H9 (cell line): ENCODE data around the gene NUP210. TPM values are rescaled to one million over a fixed set of nuclear protein-coding genes. Genes with fewer than 3 reads are reported as not detected.

ENCODE experiments used
- DNase-seq: peaks from one replicate; pipeline ENCODE4 v3.0.0-alpha.2; 2017
- H2AFZ ChIP-seq: one replicate; pipeline ENCODE4 v1.6.1; 2013; ENCODE audit warnings: mild to moderate bottlenecking, low read length, control low read depth, moderate library complexity
- H2AK5ac ChIP-seq: 2 replicates; pipeline ENCODE4 v1.6.1; 2013; ENCODE audit warnings: low read length, control low read depth, mixed read lengths; ENCODE audit not compliant: insufficient read length
- H2BK120ac ChIP-seq: one replicate; pipeline ENCODE4 v1.6.1; 2013; ENCODE audit warnings: low read depth, mild to moderate bottlenecking, low read length, control low read depth, inconsistent platforms; ENCODE audit not compliant: poor library complexity, severe bottlenecking
- H2BK12ac ChIP-seq: 2 replicates; pipeline ENCODE4 v1.6.1; 2013; ENCODE audit warnings: low read length, control low read depth, mixed read lengths, low read depth; ENCODE audit not compliant: insufficient read length
- H2BK15ac ChIP-seq: 2 replicates; pipeline ENCODE4 v1.6.1; 2013; ENCODE audit warnings: low read depth, low read length, control low read depth
- H2BK20ac ChIP-seq: one replicate; pipeline ENCODE4 v1.6.1; 2013; ENCODE audit warnings: low read depth, mild to moderate bottlenecking, low read length, control low read depth, inconsistent platforms; ENCODE audit not compliant: poor library complexity, severe bottlenecking
- H2BK5ac ChIP-seq: 2 replicates; pipeline ENCODE4 v1.6.1; 2013; ENCODE audit warnings: low read length, control low read depth, mixed read lengths; ENCODE audit not compliant: insufficient read length
- H3K14ac ChIP-seq: 2 replicates; pipeline ENCODE4 v1.6.1; 2013; ENCODE audit warnings: low read length, control low read depth; ENCODE audit not compliant: insufficient read depth
- H3K18ac ChIP-seq: 2 replicates; pipeline ENCODE4 v1.6.1; 2013; ENCODE audit warnings: low read depth, mild to moderate bottlenecking, mixed read lengths, low read length, control low read depth; ENCODE audit not compliant: insufficient read length
- H3K23ac ChIP-seq: 2 replicates; pipeline ENCODE4 v1.6.1; 2013; ENCODE audit warnings: low read length, control low read depth, mixed read lengths, low read depth; ENCODE audit not compliant: insufficient read length
- H3K23me2 ChIP-seq: 2 replicates; pipeline ENCODE4 v1.6.1; 2013; ENCODE audit warnings: low read depth, mild to moderate bottlenecking, mixed read lengths, low read length, control low read depth; ENCODE audit not compliant: insufficient read length, poor library complexity, severe bottlenecking
- H3K27ac ChIP-seq: 2 replicates; pipeline ENCODE4 v1.5.1; 2013; ENCODE audit warnings: low read length, control low read depth, mixed read lengths, low read depth; ENCODE audit not compliant: insufficient read length
- H3K27me3 ChIP-seq: 2 replicates; pipeline ENCODE4 v1.6.1; 2013; ENCODE audit warnings: low read length, control low read depth, inconsistent platforms; ENCODE audit not compliant: insufficient read depth
- H3K4ac ChIP-seq: 2 replicates; pipeline ENCODE4 v1.6.1; 2013; ENCODE audit warnings: low read depth, mild to moderate bottlenecking, control low read depth, inconsistent platforms, low read length, moderate library complexity
- H3K4me1 ChIP-seq: 2 replicates; pipeline ENCODE4 v1.6.1; 2013; ENCODE audit warnings: low read length, control low read depth, inconsistent platforms; ENCODE audit not compliant: insufficient read depth
- H3K4me2 ChIP-seq: 2 replicates; pipeline ENCODE4 v1.6.1; 2013; ENCODE audit warnings: low read length, control low read depth, mixed read lengths; ENCODE audit not compliant: insufficient read length, insufficient read depth
- H3K56ac ChIP-seq: 2 replicates; pipeline ENCODE4 v1.6.1; 2013; ENCODE audit warnings: low read depth, mild to moderate bottlenecking, mixed read lengths, low read length, control low read depth; ENCODE audit not compliant: insufficient read length
- H3K79me1 ChIP-seq: 2 replicates; pipeline ENCODE4 v1.6.1; 2013; ENCODE audit warnings: low read depth, mild to moderate bottlenecking, moderate library complexity, low read length, control low read depth, inconsistent platforms; ENCODE audit not compliant: insufficient read depth, poor library complexity, severe bottlenecking
- H3K79me2 ChIP-seq: 2 replicates; pipeline ENCODE4 v1.6.1; 2013; ENCODE audit warnings: low read length, control low read depth, inconsistent platforms; ENCODE audit not compliant: insufficient read depth
- H3K9ac ChIP-seq: 2 replicates; pipeline ENCODE4 v1.6.1; 2013; ENCODE audit warnings: low read length, control low read depth, mixed read lengths; ENCODE audit not compliant: insufficient read length; ENCODE audit errors: extremely low read depth
- H3K9me3 ChIP-seq: one replicate; pipeline ENCODE4 v1.6.1; 2013; ENCODE audit warnings: low read depth, low read length, inconsistent platforms; ENCODE audit not compliant: control insufficient read depth
- H3T11ph ChIP-seq: one replicate; pipeline ENCODE4 v1.6.1; 2013; ENCODE audit warnings: mild to moderate bottlenecking, low read length, control low read depth, inconsistent platforms
- H4K20me1 ChIP-seq: one replicate; pipeline ENCODE4 v1.6.1; 2013; ENCODE audit not compliant: control insufficient read depth, insufficient read length, insufficient read depth
- H4K5ac ChIP-seq: 2 replicates; pipeline ENCODE4 v1.6.1; 2013; ENCODE audit warnings: low read depth, mild to moderate bottlenecking, mixed read lengths, low read length, control low read depth; ENCODE audit not compliant: insufficient read length
- H4K8ac ChIP-seq: replicated peaks from 2 replicates; pipeline ENCODE4 v1.6.1; 2013; ENCODE audit warnings: low read length, control low read depth, mixed read lengths, low read depth; ENCODE audit not compliant: insufficient read length
- H4K91ac ChIP-seq: 2 replicates; pipeline ENCODE4 v1.6.1; 2013; ENCODE audit warnings: low read depth, mild to moderate bottlenecking, moderate library complexity, mixed read lengths, low read length, control low read depth; ENCODE audit not compliant: insufficient read length
- H3K27ac Mint-ChIP-seq, 3 experiments: 2 replicates in 2 of 3; 3 replicates in 1 of 3; pipeline ENCODE4 v1.8.0; 2020 to 2021; ENCODE audit warnings: mixed read lengths in 3 of 3, mild to moderate bottlenecking in 1 of 3, moderate library complexity in 1 of 3
- H3K27me3 Mint-ChIP-seq: 2 replicates; pipeline ENCODE4 v1.8.0; 2021; ENCODE audit warnings: low read depth, mild to moderate bottlenecking, moderate library complexity, mixed read lengths
- H3K36me3 Mint-ChIP-seq, 3 experiments: 2 replicates in 2 of 3; 3 replicates in 1 of 3; pipeline ENCODE4 v1.8.0; 2020 to 2021; ENCODE audit warnings: low read depth in 3 of 3, mixed read lengths in 3 of 3; ENCODE audit not compliant: insufficient read depth in 1 of 3
- H3K4me1 Mint-ChIP-seq, 2 experiments: 2 replicates each; pipeline ENCODE4 v1.8.0; 2020; ENCODE audit warnings: mixed read lengths in 2 of 2
- H3K4me3 Mint-ChIP-seq, 2 experiments: 2 replicates in 1 of 2; 3 replicates in 1 of 2; pipeline ENCODE4 v1.8.0; 2020 to 2021; ENCODE audit warnings: mild to moderate bottlenecking in 2 of 2, mixed read lengths in 2 of 2, moderate library complexity in 1 of 2
- H3K9me3 Mint-ChIP-seq, 2 experiments: 2 replicates in 1 of 2; 3 replicates in 1 of 2; pipeline ENCODE4 v1.8.0; 2020; ENCODE audit warnings: mild to moderate bottlenecking in 2 of 2, mixed read lengths in 2 of 2, moderate library complexity in 1 of 2
- CTCF ChIP-seq: fragments of 200-600 bp; sonication (generic); conservative IDR thresholded peaks from 3 replicates; pipeline ENCODE4 v1.8.0; 2021; ENCODE audit warnings: antibody characterized with exemption, mild to moderate bottlenecking
- WGBS: extraction: QIAGEN DNeasy Blood & Tissue Kit; methylation state at CpG from one replicate; pipeline ENCODE4 v1.1.7; 2013; ENCODE audit warnings: missing lambda C conversion rate, low lambda C conversion rate, mixed read lengths; ENCODE audit not compliant: insufficient read length; ENCODE audit errors: extremely low coverage; 5-methylcytosine and 5-hydroxymethylcytosine counted together
- total RNA-seq: library from RNA; stranded (reverse); gene quantifications from 2 replicates; pipeline ENCODE4 v1.2.1, GENCODE V29; 2021

NUP210 gene
- total RNA-seq, 1 experiment from 2014 or later, result 48.8 TPM

DNA sequence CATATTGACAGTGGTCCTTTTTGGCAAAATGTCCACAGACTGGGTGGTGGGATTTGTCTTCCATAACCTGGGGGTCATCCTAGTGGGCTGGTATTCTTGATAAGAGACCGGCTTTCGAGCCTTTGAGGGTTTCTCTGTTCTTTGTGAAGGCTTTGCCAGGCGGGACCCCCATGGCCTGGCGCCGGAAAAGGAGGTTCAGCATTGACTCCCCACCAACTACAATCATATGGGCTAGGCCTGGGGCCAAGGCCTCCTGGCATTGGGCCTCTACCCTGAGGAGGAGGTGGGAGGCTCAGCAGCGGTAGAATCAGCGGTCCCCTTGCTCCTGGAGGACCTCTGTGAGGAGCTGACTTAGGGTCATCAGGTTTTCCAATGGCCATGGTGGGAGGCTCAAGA lies 40.2 kb upstream of the NUP210 start:
- Histone ChIP-seq H4K8ac (no peak overlapping the region), H2BK12ac (no peak overlapping the region), H3T11ph (no peak overlapping the region), H2BK120ac (no peak overlapping the region), H4K91ac (no peak overlapping the region), H2AFZ (no peak overlapping the region), H3K27me3 (no peaks in the 10 kb centered on the region; the same call in 1 of the 2 replicates), H4K5ac (no peak overlapping the region), H3K56ac (no peak overlapping the region), H2BK15ac (no peak overlapping the region), H3K9me3 (no peaks in the 10 kb centered on the region), H3K27ac (no peak overlapping the region), H3K14ac (no peak overlapping the region; the same call in 1 of the 2 replicates), H2BK20ac (no peak overlapping the region), H3K4me1 (no peaks in the 10 kb centered on the region), H3K79me2 (no peaks in the 10 kb centered on the region), H4K20me1 (no peaks in the 10 kb centered on the region), H2BK5ac (no peak overlapping the region), H3K18ac (no peak overlapping the region), H3K23ac (no peak overlapping the region), H3K9ac (no peak overlapping the region), H3K4ac (no peak overlapping the region), H3K4me2 (no peak overlapping the region), H3K79me1 (no peaks in the 10 kb centered on the region), H3K23me2 (no peaks in the 10 kb centered on the region), H2AK5ac (no peak overlapping the region)
- H3K4me3 Mint-ChIP-seq, result no peak overlapping the region
- TF ChIP-seq CTCF, result no peak
- WGBS, result no CpG with 5 or more reads among the region's 7 CpGs
- H3K36me3 Mint-ChIP-seq, result no peaks in the 10 kb centered on the region
- DNase-seq, result no peak
- no peaks in the 10 kb centered on the region; a peak in 1 of 5 replicates for H3K9me3 Mint-ChIP-seq
- H3K4me1 Mint-ChIP-seq, result peaks cover 7 to 9% of the 10 kb centered on the region in 2 experiments
- H3K27ac Mint-ChIP-seq, result no peak overlapping the region
- peaks cover 40% of the 10 kb centered on the region for H3K27me3 Mint-ChIP-seq
